Stomach (tissue), 9 donors: ENCODE results near the gene AIG1. TPM values are rescaled to one million over a fixed set of nuclear protein-coding genes. Genes with fewer than 3 reads are reported as not detected.

Experiments
- DNase-seq, 2 donors: peaks; one replicate each; pipeline versions ENCODE4 v3.0.0 to v3.0.0-alpha.2; 2013 to 2019
- H3K27ac ChIP-seq, 5 donors: fragments of 200-600 bp in 4 of 5; sonication (generic) in 4 of 5; one replicate each; pipeline ENCODE4 v1.5.1; 2013 to 2019; ENCODE audit warnings: mild to moderate bottlenecking in 1 of 5, moderate library complexity in 1 of 5
- H3K27me3 ChIP-seq, 3 donors: fragments of 200-600 bp; sonication (generic); one replicate each; pipeline ENCODE4 v1.5.1; 2017 to 2019; ENCODE audit warnings: mixed run types in 1 of 3
- H3K36me3 ChIP-seq, 4 donors: fragments of 200-600 bp; sonication (generic); 1 replicate in 3 of 4; 2 replicates in 1 of 4; pipeline ENCODE4 v1.5.1; 2016 to 2019
- H3K4me1 ChIP-seq, 4 donors: fragments of 200-600 bp; sonication (generic); one replicate each; pipeline ENCODE4 v1.5.1; 2016 to 2019
- H3K4me3 ChIP-seq, 4 donors: fragments of 200-600 bp; sonication (generic) in 3 of 4; one replicate each; pipeline ENCODE4 v1.5.1; 2016 to 2019; ENCODE audit warnings: mild to moderate bottlenecking in 1 of 4
- H3K9me3 ChIP-seq, 4 donors: fragments of 200-600 bp; sonication (generic); one replicate each; pipeline ENCODE4 v1.5.1; 2016 to 2019
- EP300 ChIP-seq: sonication (generic); formaldehyde crosslinking; IDR thresholded peaks from one replicate; pipeline ENCODE4 v1.6.1; 2017; ENCODE audit warnings: antibody characterized with exemption
- POLR2A ChIP-seq, 4 donors: fragments of 450-650 bp; IDR thresholded peaks; one replicate each; pipeline ENCODE4 v1.6.1; 2016; ENCODE audit warnings: antibody characterized with exemption in 4 of 4, control low read depth in 2 of 4, mild to moderate bottlenecking in 1 of 4, moderate library complexity in 1 of 4
- POLR2AphosphoS5 ChIP-seq, 3 donors: sonication (generic); formaldehyde crosslinking; IDR thresholded peaks; one replicate each; pipeline ENCODE4 v1.6.1; 2016; ENCODE audit warnings: antibody characterized with exemption in 3 of 3
- WGBS, 5 donors: extraction: QIAGEN DNeasy Blood & Tissue Kit in 3 of 5; methylation state at CpG; one replicate each; pipeline versions ENCODE4 v1.1.5 to v1.1.7; 2013 to 2018; 5-methylcytosine and 5-hydroxymethylcytosine counted together
- intact Hi-C: fragments of 100-400 bp; cut with DNase I; formaldehyde crosslinking; loops from one replicate; pipeline ENCODE4 v1.15.1; 2023; ENCODE audit warnings: low total_unique reads
- polyA plus RNA-seq, 3 donors: library from polyadenylated mRNA; stranded (reverse); fragments of 200-250 nt; gene quantifications; one replicate each; pipeline ENCODE4 v1.2.3, GENCODE V29; 2013
- total RNA-seq, 5 donors: library from RNA; depleted of rRNA; stranded (reverse); fragments of >200 nt; gene quantifications; one replicate each; pipeline versions ENCODE4 v1.1.0 to v1.2.3, GENCODE V29; 2014 to 2016
- TF ChIP-seq, protein P1 (sequence below), 7 experiments: fragments of 450-650 bp in 4 of 7; fragments of 200-600 bp in 3 of 7; sonication (generic) in 3 of 7; IDR thresholded peaks; one replicate each; pipeline ENCODE4 v1.5.1; 2016 to 2019; ENCODE audit warnings: antibody characterized with exemption in 7 of 7, control low read depth in 2 of 7, mild to moderate bottlenecking in 1 of 7
- donor health status: healthy with polysubstance abuse.
- donor health status: Bipolar disorder and iron deficiency.
- donor health status: healthy.

AIG1 gene
- total and polyA plus RNA-seq, 8 donors: 10.8 to 220 (median 29.7) TPM; not detected in 1

- Histone ChIP-seq H3K4me1 (no peaks in the 10 kb centered on the region), H3K9me3 (peaks cover 0 to 15% (median 9%) of the 10 kb centered on the region in 4 donors), H3K27me3 (no peaks in the 10 kb centered on the region), H3K36me3 (peaks cover 0 to 26% (median 0%) of the 10 kb centered on the region in 4 donors), H3K27ac (no peak overlapping the region), H3K4me3 (no peak overlapping the region)
- TF ChIP-seq, protein P1, sequence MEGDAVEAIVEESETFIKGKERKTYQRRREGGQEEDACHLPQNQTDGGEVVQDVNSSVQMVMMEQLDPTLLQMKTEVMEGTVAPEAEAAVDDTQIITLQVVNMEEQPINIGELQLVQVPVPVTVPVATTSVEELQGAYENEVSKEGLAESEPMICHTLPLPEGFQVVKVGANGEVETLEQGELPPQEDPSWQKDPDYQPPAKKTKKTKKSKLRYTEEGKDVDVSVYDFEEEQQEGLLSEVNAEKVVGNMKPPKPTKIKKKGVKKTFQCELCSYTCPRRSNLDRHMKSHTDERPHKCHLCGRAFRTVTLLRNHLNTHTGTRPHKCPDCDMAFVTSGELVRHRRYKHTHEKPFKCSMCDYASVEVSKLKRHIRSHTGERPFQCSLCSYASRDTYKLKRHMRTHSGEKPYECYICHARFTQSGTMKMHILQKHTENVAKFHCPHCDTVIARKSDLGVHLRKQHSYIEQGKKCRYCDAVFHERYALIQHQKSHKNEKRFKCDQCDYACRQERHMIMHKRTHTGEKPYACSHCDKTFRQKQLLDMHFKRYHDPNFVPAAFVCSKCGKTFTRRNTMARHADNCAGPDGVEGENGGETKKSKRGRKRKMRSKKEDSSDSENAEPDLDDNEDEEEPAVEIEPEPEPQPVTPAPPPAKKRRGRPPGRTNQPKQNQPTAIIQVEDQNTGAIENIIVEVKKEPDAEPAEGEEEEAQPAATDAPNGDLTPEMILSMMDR (IDR thresholded peaks at IDR 0.05): no peak
- TF ChIP-seq POLR2AphosphoS5 (IDR thresholded peaks at IDR 0.05): no peak
- TF ChIP-seq EP300: no peak
- TF ChIP-seq POLR2A (IDR thresholded peaks at IDR 0.05): no peak
- intact Hi-C loops: no loop called here
- DNase-seq: no peak
- WGBS, 5 donors: 84 to 92% (median 89%) methylated on average over 3 of the region's 3 CpGs
Measured at GRCh38 chr6:143127941-143128680, 67.4 kb downstream of the AIG1 start.

GRCh38 chr6:143128681-143129015, 68.0 kb downstream of the AIG1 start:
- TF ChIP-seq EP300 (no peak), POLR2A (IDR thresholded peaks at IDR 0.05) (no peak), POLR2AphosphoS5 (IDR thresholded peaks at IDR 0.05) (no peak)
- TF ChIP-seq, protein P1 (IDR thresholded peaks at IDR 0.05): no peak
- H3K4me1 ChIP-seq: no peaks in the 10 kb centered on the region
- H3K4me3 ChIP-seq: no peak overlapping the region
- intact Hi-C loops: no loop called here
- H3K9me3 ChIP-seq: peaks cover 0 to 15% (median 9%) of the 10 kb centered on the region in 4 donors
- no peaks in the 10 kb centered on the region for H3K27me3 ChIP-seq
- peaks cover 0 to 26% (median 0%) of the 10 kb centered on the region in 4 donors for H3K36me3 ChIP-seq
- no peak overlapping the region for H3K27ac ChIP-seq
- no peak for DNase-seq

- peaks cover 0 to 20% (median 0%) of the 10 kb centered on the region in 4 donors for H3K36me3 ChIP-seq
- no peaks in the 10 kb centered on the region for H3K4me1 ChIP-seq
- 86 to 95% (median 92%) methylated on average over 1 of the region's 1 CpG for WGBS, 5 donors
- H3K9me3 ChIP-seq: peaks cover 0 to 15% (median 9%) of the 10 kb centered on the region in 4 donors
- no peaks in the 10 kb centered on the region for H3K27me3 ChIP-seq
- TF ChIP-seq EP300 (no peak), POLR2A (IDR thresholded peaks at IDR 0.05) (no peak), POLR2AphosphoS5 (IDR thresholded peaks at IDR 0.05) (no peak)
- TF ChIP-seq, protein P1 (IDR thresholded peaks at IDR 0.05): no peak
- no peak overlapping the region for H3K27ac ChIP-seq
- no peak overlapping the region for H3K4me3 ChIP-seq
- DNase-seq: no peak
- intact Hi-C loops: no loop called here
Measured at GRCh38 chr6:143130928-143131327, 70.2 kb downstream of the AIG1 start.

DNA sequence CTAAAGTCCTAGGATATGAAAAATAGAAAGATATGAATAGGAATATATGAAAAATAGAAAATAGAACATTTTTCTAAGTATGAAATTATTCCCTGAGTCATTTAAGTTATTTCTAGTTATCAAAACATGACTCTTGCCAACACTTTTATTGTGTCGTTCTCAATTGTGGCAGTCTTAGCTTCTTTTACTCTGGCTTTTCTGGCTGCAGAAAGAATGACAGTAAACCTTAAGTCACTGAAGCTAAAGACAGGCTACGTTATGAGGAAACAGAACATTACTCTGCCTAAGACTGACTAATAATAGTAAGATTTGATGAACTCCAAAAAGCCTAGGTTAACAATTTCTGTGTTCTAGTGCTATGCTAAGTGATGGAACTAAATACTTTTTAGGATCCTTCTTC, 74.6 kb downstream of the AIG1 start:
- WGBS, 5 donors: 75 to 88% (median 82%) methylated on average over 2 of the region's 2 CpGs
- H3K4me1 ChIP-seq: no peaks in the 10 kb centered on the region
- no peak for DNase-seq
- peaks cover 0 to 13% (median 6%) of the 10 kb centered on the region in 4 donors for H3K9me3 ChIP-seq
- intact Hi-C loops: no loop called here
- H3K27me3 ChIP-seq: no peaks in the 10 kb centered on the region
- TF ChIP-seq POLR2A (IDR thresholded peaks at IDR 0.05) (no peak), POLR2AphosphoS5 (IDR thresholded peaks at IDR 0.05) (no peak), EP300 (no peak)
- no peak overlapping the region for H3K27ac ChIP-seq
- peaks cover 0 to 30% (median 15%) of the 10 kb centered on the region in 4 donors for H3K36me3 ChIP-seq
- no peak overlapping the region for H3K4me3 ChIP-seq
